ENCODE data around the gene GRIN2B. TPM values are rescaled to one million over a fixed set of nuclear protein-coding genes. Genes with fewer than 3 reads are reported as not detected.

The GRIN2B gene
- total RNA-seq (2014; rRNA removed; shearing (Covaris generic)), result not detected in 2 replicates

GRCh38 chr12:13981296-13981962, at the start of gene GRIN2B:
Gene GRIN2B (minus strand): TSS chr12:13981602. CDS start chr12:13866208, 115,394 bp downstream.
- DNase-seq (ENCODE audit: low read depth), result no peak

GRCh38 chr12:14026537-14026936, 45.1 kb upstream of the GRIN2B start:
- no peak for DNase-seq (ENCODE audit: low read depth)

- no peak for DNase-seq (ENCODE audit: low read depth)
Observed at GRCh38 chr12:14024591-14024990, 43.2 kb upstream of the GRIN2B start.

GRCh38 chr12:14018080-14018479, 36.7 kb upstream of the GRIN2B start:
- no peak for DNase-seq (ENCODE audit: low read depth)

- no peak for DNase-seq (ENCODE audit: low read depth)
Observed at GRCh38 chr12:14010989-14011388, 29.6 kb upstream of the GRIN2B start.

GRCh38 chr12:14007639-14008038, 26.2 kb upstream of the GRIN2B start:
- no peak for DNase-seq (ENCODE audit: low read depth)

- DNase-seq (ENCODE audit: low read depth), result no peak
Observed at GRCh38 chr12:13992585-13992984, 11.2 kb upstream of the GRIN2B start.

- no peak for DNase-seq (ENCODE audit: low read depth)
Observed at GRCh38 chr12:13992106-13992505, 10.7 kb upstream of the GRIN2B start.

GRCh38 chr12:13986031-13986430, 4.6 kb upstream of the GRIN2B start:
- DNase-seq (ENCODE audit: low read depth), result no peak

- DNase-seq (ENCODE audit: low read depth), result no peak
Observed at GRCh38 chr12:13981990-13982389, 588 bp upstream of the GRIN2B start.

GRCh38 chr12:13980538-13981295, 685 bp downstream of the GRIN2B start:
- no peak for DNase-seq (ENCODE audit: low read depth)

- no peak for DNase-seq (ENCODE audit: low read depth)
Observed at GRCh38 chr12:13979772-13980378, 1.5 kb downstream of the GRIN2B start.

- no peak for DNase-seq (ENCODE audit: low read depth)
Observed at GRCh38 chr12:13978876-13979275, 2.5 kb downstream of the GRIN2B start.

- DNase-seq (ENCODE audit: low read depth), result no peak
Observed at GRCh38 chr12:13976880-13977279, 4.5 kb downstream of the GRIN2B start.

- no peak for DNase-seq (ENCODE audit: low read depth)
Observed at GRCh38 chr12:13976028-13976584, 5.3 kb downstream of the GRIN2B start.

- DNase-seq (ENCODE audit: low read depth), result no peak
Observed at GRCh38 chr12:13973996-13974395, 7.4 kb downstream of the GRIN2B start.

- DNase-seq (ENCODE audit: low read depth), result no peak
Observed at GRCh38 chr12:13970803-13971202, 10.6 kb downstream of the GRIN2B start.

GRCh38 chr12:13968281-13968680, 13.1 kb downstream of the GRIN2B start:
- DNase-seq (ENCODE audit: low read depth), result no peak

- no peak for DNase-seq (ENCODE audit: low read depth)
Observed at GRCh38 chr12:13964666-13965065, 16.7 kb downstream of the GRIN2B start.

GRCh38 chr12:13962699-13963098, 18.7 kb downstream of the GRIN2B start:
- peak; percentile 13 for DNase-seq (ENCODE audit: low read depth)

GRCh38 chr12:13961971-13962370, 19.4 kb downstream of the GRIN2B start:
- no peak for DNase-seq (ENCODE audit: low read depth)

GRCh38 chr12:13959131-13959723, 22.2 kb downstream of the GRIN2B start:
- no peak for DNase-seq (ENCODE audit: low read depth)

Measured in M059J (cell line).